Measurements from ENCODE around the gene MBLAC2. TPM values are rescaled to one million over a fixed set of nuclear protein-coding genes. Genes with fewer than 3 reads are reported as not detected.
A peak's percentile ranks its signal among the peaks of the same experiment; 100 is the strongest.

MBLAC2 gene
- total RNA-seq: 6.6 and 7.3 TPM in 2 replicates
- long read RNA-seq, full-length matches to known transcripts: 6 of 8 reads
- long read RNA-seq, partial matches to known transcripts: 0 of 8 reads
- long read RNA-seq, other reads (novel, unspliced or antisense): 2 of 8 reads

GRCh38 chr5:90474235-90475107, at the start of gene MBLAC2, which contains the start of gene POLR3G:
TSS of gene MBLAC2 (minus strand) at chr5:90474771. CDS start at chr5:90474292, 479 bp downstream.
TSS of gene POLR3G (plus strand) at chr5:90474864. CDS start at chr5:90485568, 10,704 bp downstream.
- Mint-ChIP-seq H3K27ac (ENCODE audit: unreplicated experiment) (peak within 1 kb of the TSS; percentile 96), H3K27me3 (ENCODE audit: low read depth) (peaks cover 26% of the 10 kb centered on the region), H3K4me1 (peaks cover 56% of the 10 kb centered on the region), H3K9me3 (no peaks in the 10 kb centered on the region), H3K4me3 (peak within 1 kb of the TSS; percentile 97), H3K36me3 (ENCODE audit: low read depth) (peaks cover 6% of the 10 kb centered on the region)
- TF ChIP-seq CTCF (conservative IDR thresholded peaks at IDR 0.05): peak; percentile 72
- peak; percentile 90 for DNase-seq (ENCODE audit: low read depth, low spot score)

DNA sequence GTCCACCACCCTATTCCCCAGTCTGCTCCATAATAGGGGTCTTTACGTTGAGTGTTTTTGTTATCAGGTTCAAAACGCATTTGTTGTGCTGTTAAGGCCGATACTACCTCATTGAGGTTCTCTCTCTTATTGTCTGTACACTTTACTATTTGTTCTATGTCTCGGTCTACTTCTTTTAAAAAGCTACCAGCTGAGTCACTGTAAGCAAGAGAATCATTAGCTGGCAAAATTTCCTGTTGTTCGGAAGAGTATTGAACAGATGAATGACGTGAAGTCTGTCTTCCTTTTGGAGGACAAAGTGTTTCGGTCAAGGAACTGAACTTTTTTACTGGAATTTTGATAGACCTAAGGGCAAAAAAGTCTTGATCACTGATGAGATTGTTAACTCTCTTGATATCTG, 44.5 kb upstream of the MBLAC2 start:
- Mint-ChIP-seq H3K4me3 (no peak overlapping the region), H3K27me3 (ENCODE audit: low read depth) (no peaks in the 10 kb centered on the region), H3K4me1 (no peaks in the 10 kb centered on the region), H3K9me3 (no peaks in the 10 kb centered on the region), H3K36me3 (ENCODE audit: low read depth) (peaks cover 33% of the 10 kb centered on the region), H3K27ac (ENCODE audit: unreplicated experiment) (no peak overlapping the region)
- no peak for DNase-seq (ENCODE audit: low read depth, low spot score)
- no peak for TF ChIP-seq CTCF (conservative IDR thresholded peaks at IDR 0.05)

GRCh38 chr5:90518661-90519060, 44.1 kb upstream of the MBLAC2 start:
- Mint-ChIP-seq H3K36me3 (ENCODE audit: low read depth) (peaks cover 33% of the 10 kb centered on the region), H3K4me3 (no peak overlapping the region), H3K4me1 (no peaks in the 10 kb centered on the region), H3K27me3 (ENCODE audit: low read depth) (no peaks in the 10 kb centered on the region), H3K9me3 (no peaks in the 10 kb centered on the region), H3K27ac (ENCODE audit: unreplicated experiment) (no peak overlapping the region)
- DNase-seq (ENCODE audit: low read depth, low spot score): no peak
- no peak for TF ChIP-seq CTCF (conservative IDR thresholded peaks at IDR 0.05)

- Mint-ChIP-seq H3K4me1 (no peaks in the 10 kb centered on the region), H3K27ac (ENCODE audit: unreplicated experiment) (no peak overlapping the region), H3K9me3 (no peaks in the 10 kb centered on the region), H3K27me3 (ENCODE audit: low read depth) (no peaks in the 10 kb centered on the region), H3K36me3 (ENCODE audit: low read depth) (peaks cover 16% of the 10 kb centered on the region), H3K4me3 (no peak overlapping the region)
- TF ChIP-seq CTCF (conservative IDR thresholded peaks at IDR 0.05): no peak
- DNase-seq (ENCODE audit: low read depth, low spot score): no peak
Observed at GRCh38 chr5:90514520-90514919, 39.9 kb upstream of the MBLAC2 start.

DNA sequence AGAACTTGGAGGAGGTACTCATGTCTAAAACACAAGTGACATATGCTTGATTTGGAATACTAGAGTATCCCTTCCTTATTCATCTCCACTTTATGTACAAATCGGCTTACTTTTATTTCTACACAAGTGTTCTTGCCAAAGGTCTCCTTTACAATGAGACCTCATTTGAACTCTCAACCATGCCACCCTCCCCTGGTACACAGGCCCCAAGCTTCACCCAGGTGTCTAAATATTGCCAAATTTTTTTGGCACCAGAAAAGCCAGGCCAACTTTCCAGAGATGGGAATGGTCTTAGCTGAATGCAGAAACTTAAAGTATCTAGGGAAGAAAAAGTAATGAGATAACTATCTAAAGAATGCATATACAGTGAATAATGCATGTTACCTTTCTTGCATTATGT, 35.9 kb upstream of the MBLAC2 start:
- Mint-ChIP-seq H3K27ac (ENCODE audit: unreplicated experiment) (no peak overlapping the region), H3K4me1 (no peaks in the 10 kb centered on the region), H3K9me3 (no peaks in the 10 kb centered on the region), H3K36me3 (ENCODE audit: low read depth) (peaks cover 16% of the 10 kb centered on the region), H3K27me3 (ENCODE audit: low read depth) (no peaks in the 10 kb centered on the region), H3K4me3 (no peak overlapping the region)
- TF ChIP-seq CTCF (conservative IDR thresholded peaks at IDR 0.05): no peak
- no peak for DNase-seq (ENCODE audit: low read depth, low spot score)

Measured in neural crest cell (in vitro differentiated cells).